Activated naive CD8-positive, alpha-beta T cell treated with anti-CD3 and anti-CD28 coated beads, Interleukin-2, amount 50 U/mL, for 24 hours (primary cell): ENCODE measurements around the gene FUCA1.
"Not testable (repeated sequence)": the region's sequence is repeated elsewhere in the genome, so short reads cannot be mapped to it uniquely, and the experiment has no call there.

ENCODE experiments used
- ATAC-seq: fragments of 150-1000 bp; cut with Tn5 transposase; one replicate; pipeline ENCODE4 v1.10.0; 2021
- DNase-seq: peaks from one replicate; pipeline ENCODE4 v3.0.0; 2021
- H3K27ac Mint-ChIP-seq: one replicate; pipeline ENCODE4 v1.8.0; 2021; ENCODE audit warnings: mild to moderate bottlenecking, mixed read lengths
- H3K27me3 Mint-ChIP-seq: one replicate; pipeline ENCODE4 v1.8.0; 2021; ENCODE audit warnings: mixed read lengths
- H3K36me3 Mint-ChIP-seq: one replicate; pipeline ENCODE4 v1.8.0; 2021; ENCODE audit warnings: low read depth, mixed read lengths
- H3K4me1 Mint-ChIP-seq: one replicate; pipeline ENCODE4 v1.8.0; 2021; ENCODE audit warnings: mixed read lengths
- H3K4me3 Mint-ChIP-seq: one replicate; pipeline ENCODE4 v1.8.0; 2021; ENCODE audit warnings: mild to moderate bottlenecking, moderate library complexity, mixed read lengths
- H3K9me3 Mint-ChIP-seq: one replicate; pipeline ENCODE4 v1.8.0; 2021; ENCODE audit warnings: mixed read lengths

FUCA1 gene

GRCh38 chr1:23837908-23838307, 30.2 kb downstream of the FUCA1 start:
- no peak for DNase-seq
- Mint-ChIP-seq H3K27ac (no peak overlapping the region), H3K36me3 (no peaks in the 10 kb centered on the region), H3K4me3 (peak overlapping the region; percentile 54), H3K27me3 (peaks cover 4% of the 10 kb centered on the region), H3K9me3 (no peaks in the 10 kb centered on the region), H3K4me1 (peaks cover 15% of the 10 kb centered on the region)
- ATAC-seq, result no peak

DNA sequence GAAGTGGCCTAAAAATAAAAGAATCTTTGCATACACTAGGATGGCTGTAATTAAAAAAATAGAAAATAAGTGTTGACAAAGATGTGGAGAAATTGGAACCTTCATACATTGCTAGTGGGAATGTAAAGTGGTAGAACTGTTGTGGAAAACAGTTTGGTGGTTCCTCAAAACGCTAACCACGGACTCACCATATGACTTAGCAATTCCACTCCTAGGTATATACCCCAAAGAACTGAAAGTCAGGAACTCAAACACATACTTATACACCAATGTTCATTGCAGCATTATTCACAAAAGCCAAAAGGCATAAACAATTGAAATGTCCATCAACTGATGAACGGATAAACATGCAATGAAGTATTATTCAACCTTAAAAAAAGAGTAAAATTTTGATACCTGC, 32.1 kb downstream of the FUCA1 start:
- Mint-ChIP-seq H3K9me3 (no peaks in the 10 kb centered on the region), H3K36me3 (no peaks in the 10 kb centered on the region), H3K4me1 (peaks cover 15% of the 10 kb centered on the region), H3K27ac (no peak overlapping the region), H3K4me3 (no peak overlapping the region), H3K27me3 (peaks cover 4% of the 10 kb centered on the region)
- DNase-seq (no peak), ATAC-seq (peak; percentile 41)

GRCh38 chr1:23834156-23834555, 33.9 kb downstream of the FUCA1 start:
- H3K9me3 Mint-ChIP-seq, H3K4me3 Mint-ChIP-seq, H3K36me3 Mint-ChIP-seq, ATAC-seq, H3K27me3 Mint-ChIP-seq, H3K27ac Mint-ChIP-seq, DNase-seq: not testable (repeated sequence)
- peaks cover 22% of the 10 kb centered on the region for H3K4me1 Mint-ChIP-seq

DNA sequence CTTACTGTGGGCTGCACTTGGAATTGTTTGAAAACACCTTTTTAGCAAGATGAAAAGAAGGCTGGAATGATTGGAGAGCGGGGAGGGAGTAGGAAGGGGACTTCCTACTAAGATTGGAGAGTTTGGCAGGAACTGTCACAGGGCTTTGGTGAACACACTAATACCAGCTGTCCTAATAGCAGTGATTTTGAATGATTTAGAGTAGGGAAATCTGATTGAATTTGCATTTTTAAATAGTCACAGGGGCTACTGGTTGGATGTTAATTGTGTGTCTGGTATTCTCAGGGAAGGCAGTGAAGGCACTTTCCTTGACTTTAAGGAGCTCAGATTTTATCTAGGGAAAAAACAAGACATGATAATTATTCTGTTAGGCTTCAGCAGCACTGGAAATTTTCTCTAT, 40.4 kb downstream of the FUCA1 start:
- H3K27ac Mint-ChIP-seq, result no peak overlapping the region
- no peak for ATAC-seq

DNA sequence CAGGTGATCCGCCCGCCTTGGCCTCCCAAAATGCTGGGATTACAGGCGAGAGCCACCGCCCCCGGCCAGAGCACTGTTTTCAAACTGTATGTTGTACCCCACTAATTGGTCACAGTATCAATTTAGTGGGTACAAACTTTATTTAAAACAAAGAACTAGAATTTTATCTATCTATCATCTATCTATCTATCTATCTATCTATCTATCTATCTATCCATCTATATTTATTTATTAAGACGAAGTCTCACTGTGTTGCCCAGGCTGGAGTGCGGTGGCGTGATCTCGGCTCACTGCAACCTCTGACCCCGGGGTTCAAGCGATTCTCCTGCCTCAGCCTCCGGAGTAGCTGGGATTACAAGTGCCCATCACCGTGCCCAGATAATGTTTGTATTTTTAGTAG, 41.5 kb downstream of the FUCA1 start:
- H3K9me3 Mint-ChIP-seq, H3K27ac Mint-ChIP-seq, H3K27me3 Mint-ChIP-seq, H3K4me3 Mint-ChIP-seq, DNase-seq, H3K36me3 Mint-ChIP-seq, ATAC-seq: not testable (repeated sequence)
- peaks cover 29% of the 10 kb centered on the region for H3K4me1 Mint-ChIP-seq

More for the DNA sequence above, 40.4 kb downstream of the FUCA1 start:
- H3K4me3 Mint-ChIP-seq, result no peak overlapping the region
- no peaks in the 10 kb centered on the region for H3K27me3 Mint-ChIP-seq
- no peak for DNase-seq
- peaks cover 29% of the 10 kb centered on the region for H3K4me1 Mint-ChIP-seq
- no peaks in the 10 kb centered on the region for H3K36me3 Mint-ChIP-seq
- H3K9me3 Mint-ChIP-seq, result no peaks in the 10 kb centered on the region

DNA sequence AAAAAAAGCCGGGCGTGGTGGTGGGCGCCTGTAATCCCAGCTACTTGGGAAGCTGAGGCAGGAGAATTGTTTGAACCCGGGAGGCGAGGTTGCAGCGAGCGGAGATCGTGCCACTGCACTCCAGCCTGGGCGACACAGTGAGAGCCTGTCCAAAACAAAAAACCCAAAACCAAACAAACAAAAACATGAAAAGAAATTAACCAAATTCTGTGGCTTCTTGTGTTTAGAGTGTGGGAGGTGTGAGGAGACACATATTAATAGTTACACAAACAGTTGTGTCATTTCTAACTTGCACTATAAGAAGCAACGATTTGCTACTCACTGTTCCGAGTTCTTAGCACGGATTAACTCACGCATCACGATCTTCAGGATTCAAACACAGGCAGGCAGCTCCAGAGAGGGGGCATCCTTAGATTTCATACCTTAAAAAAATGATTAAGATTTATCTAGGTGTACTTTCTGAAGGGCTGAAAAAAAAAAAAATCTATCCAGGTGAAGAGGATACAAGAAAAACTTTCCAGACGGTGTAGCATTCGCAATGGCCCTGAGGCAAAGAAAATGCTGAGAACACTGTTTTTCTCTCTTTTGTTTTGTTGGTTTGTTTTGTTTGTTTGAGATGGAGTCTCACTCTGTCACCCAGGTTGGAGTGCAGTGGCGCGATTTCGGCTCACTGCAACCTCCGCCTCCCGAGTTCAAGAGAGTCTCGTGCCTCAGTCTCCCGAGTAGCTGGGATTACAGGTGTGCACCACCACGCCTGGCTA, 42.1 kb downstream of the FUCA1 start:
- Mint-ChIP-seq H3K36me3 (no peaks in the 10 kb centered on the region), H3K4me1 (peaks cover 29% of the 10 kb centered on the region), H3K27me3 (no peaks in the 10 kb centered on the region), H3K9me3 (no peaks in the 10 kb centered on the region), H3K4me3 (peak overlapping the region; percentile 94), H3K27ac (peak overlapping the region; percentile 93)
- DNase-seq, result no peak
- ATAC-seq, result no peak

DNA sequence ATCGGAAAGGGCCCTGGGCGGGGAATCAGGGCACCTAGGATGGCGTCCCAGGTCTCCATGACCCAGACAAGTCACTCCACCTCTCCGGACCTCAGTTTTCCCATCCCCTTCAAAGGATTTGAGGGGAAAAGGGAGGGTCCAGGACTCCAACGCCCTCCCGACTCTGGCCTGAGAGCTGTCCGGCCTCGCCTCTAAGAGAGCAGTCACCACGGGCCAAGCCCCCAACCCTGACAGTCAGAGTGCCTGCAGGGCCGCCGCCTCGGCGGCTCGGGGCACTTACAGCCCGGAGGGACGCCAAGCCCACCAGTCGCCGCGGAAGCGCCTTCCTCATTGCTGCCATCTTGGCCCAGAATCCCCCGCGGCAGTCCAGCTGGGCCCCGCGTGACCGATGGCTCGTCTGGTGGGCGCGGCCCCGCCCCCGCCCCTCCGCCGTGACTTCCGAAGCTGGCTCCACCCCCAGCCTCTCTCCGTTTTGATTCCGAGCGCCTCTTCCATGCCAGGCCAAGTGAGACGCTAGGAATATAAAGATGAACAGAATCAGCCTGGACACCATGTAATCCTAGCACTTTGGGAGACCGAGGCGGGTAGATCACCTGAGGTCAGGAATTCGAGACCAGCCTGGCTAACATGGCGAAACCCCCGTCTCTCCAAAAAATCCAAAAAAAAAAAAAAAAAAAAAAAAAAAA, 42.9 kb downstream of the FUCA1 start, which contains the start of gene HMGCL:
Gene HMGCL (minus strand): TSS at position 354 of the 686 bp plus-strand sequence. CDS start 14 bp downstream, at position 340.
- peak; percentile 92 for DNase-seq
- H3K27me3 Mint-ChIP-seq, result no peaks in the 10 kb centered on the region
- peaks cover 3% of the 10 kb centered on the region for H3K36me3 Mint-ChIP-seq
- H3K9me3 Mint-ChIP-seq, result no peaks in the 10 kb centered on the region
- peak; percentile 96 for ATAC-seq
- peaks cover 26% of the 10 kb centered on the region for H3K4me1 Mint-ChIP-seq
- H3K4me3 Mint-ChIP-seq, result peak within 1 kb of the TSS; percentile 94
- peak within 1 kb of the TSS; percentile 93 for H3K27ac Mint-ChIP-seq

DNA sequence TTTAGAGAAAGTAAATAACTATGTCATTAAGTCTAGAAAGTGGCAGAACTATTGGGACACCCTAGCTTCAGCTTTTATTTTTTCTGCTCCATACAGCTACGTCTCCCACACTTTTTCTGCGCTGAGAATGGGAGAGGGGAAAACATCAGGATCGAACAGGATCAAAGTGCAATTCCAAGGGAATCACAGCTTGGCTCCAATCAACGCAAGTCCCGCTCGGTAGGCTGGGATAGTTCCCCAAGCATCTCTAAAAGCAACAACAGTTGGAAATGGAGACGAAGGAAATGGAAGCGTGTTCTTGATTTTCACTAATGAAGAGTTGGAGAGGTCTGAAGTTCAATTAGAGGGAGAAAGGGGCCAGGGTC, 43.4 kb downstream of the FUCA1 start:
- Mint-ChIP-seq H3K4me3 (peak overlapping the region; percentile 94), H3K9me3 (no peaks in the 10 kb centered on the region), H3K27ac (peak overlapping the region; percentile 93), H3K36me3 (peaks cover 3% of the 10 kb centered on the region), H3K4me1 (peaks cover 23% of the 10 kb centered on the region), H3K27me3 (no peaks in the 10 kb centered on the region)
- DNase-seq, result no peak
- no peak for ATAC-seq

DNA sequence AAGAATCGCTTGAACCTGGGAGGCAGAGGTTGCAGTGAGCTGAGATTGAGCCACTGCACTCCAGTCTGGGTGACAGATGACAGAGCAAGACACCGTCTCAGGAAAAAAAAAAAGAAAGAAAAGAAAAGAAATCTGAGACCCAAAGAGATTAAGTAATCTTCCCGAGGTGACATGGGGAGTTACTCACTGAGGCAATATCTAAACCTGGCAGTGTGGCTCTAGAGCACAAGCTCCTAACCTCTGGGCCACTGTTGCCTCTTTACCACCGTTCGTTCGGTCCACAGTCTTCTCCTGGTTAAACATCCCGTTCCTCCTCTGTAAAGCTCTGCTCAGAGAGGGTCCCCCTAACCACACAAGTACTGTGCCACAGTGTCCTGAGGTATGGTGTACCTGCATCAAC, 44.3 kb downstream of the FUCA1 start:
- Mint-ChIP-seq H3K4me3 (peak overlapping the region; percentile 94), H3K36me3 (peaks cover 3% of the 10 kb centered on the region), H3K27ac (peak overlapping the region; percentile 49), H3K27me3 (no peaks in the 10 kb centered on the region), H3K9me3 (no peaks in the 10 kb centered on the region), H3K4me1 (peaks cover 23% of the 10 kb centered on the region)
- DNase-seq (no peak), ATAC-seq (no peak)

DNA sequence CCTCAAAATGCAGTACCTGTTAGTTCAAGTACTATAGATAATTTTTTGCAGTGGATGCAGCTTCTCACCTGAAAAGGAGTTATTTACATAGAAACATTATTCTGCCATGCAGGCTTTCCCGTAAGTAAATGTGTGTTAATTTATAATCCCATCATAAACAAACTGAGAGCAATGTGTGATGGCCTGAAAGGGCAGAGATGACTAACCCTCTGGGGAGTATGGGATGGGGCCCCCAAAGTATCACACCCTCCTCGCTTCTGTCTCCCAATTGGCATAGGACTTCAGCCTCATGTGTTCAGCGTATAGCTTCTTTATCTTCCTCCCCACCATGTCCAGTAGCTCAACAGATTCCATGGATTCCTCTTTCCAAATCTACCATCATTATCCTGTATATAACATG, 50.5 kb downstream of the FUCA1 start:
- Mint-ChIP-seq H3K27ac (no peak overlapping the region), H3K36me3 (peaks cover 7% of the 10 kb centered on the region), H3K4me1 (no peaks in the 10 kb centered on the region), H3K4me3 (no peak overlapping the region), H3K27me3 (no peaks in the 10 kb centered on the region), H3K9me3 (no peaks in the 10 kb centered on the region)
- DNase-seq, result no peak
- ATAC-seq, result no peak

GRCh38 chr1:23816906-23817305, 51.2 kb downstream of the FUCA1 start:
- no peaks in the 10 kb centered on the region for H3K4me1 Mint-ChIP-seq
- no peak for ATAC-seq
- DNase-seq, result no peak
- no peak overlapping the region for H3K27ac Mint-ChIP-seq
- no peaks in the 10 kb centered on the region for H3K9me3 Mint-ChIP-seq
- no peaks in the 10 kb centered on the region for H3K27me3 Mint-ChIP-seq
- H3K36me3 Mint-ChIP-seq, result peaks cover 9% of the 10 kb centered on the region
- no peak overlapping the region for H3K4me3 Mint-ChIP-seq

- Mint-ChIP-seq H3K27ac (no peak overlapping the region), H3K36me3 (peaks cover 12% of the 10 kb centered on the region)
- DNase-seq, result no peak
Measured at GRCh38 chr1:23816361-23816760, 51.7 kb downstream of the FUCA1 start.

GRCh38 chr1:23814016-23814415, 54.1 kb downstream of the FUCA1 start:
- peaks cover 9% of the 10 kb centered on the region for H3K4me1 Mint-ChIP-seq
- H3K9me3 Mint-ChIP-seq, result no peaks in the 10 kb centered on the region
- DNase-seq (no peak), ATAC-seq (no peak)
- no peaks in the 10 kb centered on the region for H3K27me3 Mint-ChIP-seq
- H3K36me3 Mint-ChIP-seq, result peaks cover 8% of the 10 kb centered on the region
- H3K4me3 Mint-ChIP-seq, result no peak overlapping the region
- H3K27ac Mint-ChIP-seq, result no peak overlapping the region

More at GRCh38 chr1:23816361-23816760, 51.7 kb downstream of the FUCA1 start:
- Mint-ChIP-seq H3K4me1 (no peaks in the 10 kb centered on the region), H3K4me3 (no peak overlapping the region), H3K27me3 (no peaks in the 10 kb centered on the region), H3K9me3 (no peaks in the 10 kb centered on the region)
- ATAC-seq, result no peak

DNA sequence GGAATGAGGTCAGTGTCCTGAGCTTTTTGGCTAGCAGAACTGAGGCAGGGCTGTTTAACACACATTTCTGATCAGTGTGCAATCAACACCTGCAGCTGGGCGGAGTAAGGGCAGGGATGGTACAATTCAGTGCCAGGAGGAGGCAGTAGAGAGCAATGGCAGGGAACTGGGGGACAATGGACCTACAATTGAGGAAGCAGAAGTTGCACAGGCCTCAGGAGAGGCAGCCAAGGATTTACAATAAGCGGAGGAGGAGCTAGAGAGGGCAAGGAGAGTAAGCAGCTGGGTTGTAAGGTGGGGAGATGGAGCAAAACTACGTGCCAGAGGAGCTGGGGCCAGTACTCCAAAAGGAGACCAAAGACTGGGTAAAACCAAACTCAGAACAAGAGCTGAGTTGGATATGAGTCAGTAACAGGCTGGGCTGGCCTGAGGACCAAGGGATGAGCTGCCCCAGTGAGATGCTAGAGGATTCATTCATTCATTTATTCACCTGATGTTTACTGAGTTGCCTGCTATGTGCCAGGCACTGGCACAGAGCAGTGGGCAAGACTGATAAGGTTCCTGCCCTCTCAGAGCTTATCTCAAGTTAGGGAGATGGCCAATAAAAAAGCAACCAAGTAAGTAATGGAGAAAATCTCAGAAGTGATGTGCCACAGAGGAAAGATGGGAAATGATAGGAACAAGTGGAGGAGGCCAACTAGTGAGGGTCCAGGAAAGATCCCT, 57.1 kb downstream of the FUCA1 start:
- Mint-ChIP-seq H3K27me3 (no peaks in the 10 kb centered on the region), H3K4me3 (no peak overlapping the region), H3K9me3 (no peaks in the 10 kb centered on the region), H3K27ac (peak overlapping the region; percentile 0), H3K4me1 (peaks cover 9% of the 10 kb centered on the region), H3K36me3 (peaks cover 4% of the 10 kb centered on the region)
- DNase-seq (peak; percentile 59), ATAC-seq (peak; percentile 63)

- Mint-ChIP-seq H3K36me3 (peaks cover 4% of the 10 kb centered on the region), H3K4me1 (peaks cover 9% of the 10 kb centered on the region), H3K27me3 (no peaks in the 10 kb centered on the region), H3K9me3 (no peaks in the 10 kb centered on the region), H3K27ac (no peak overlapping the region), H3K4me3 (no peak overlapping the region)
- DNase-seq, result peak; percentile 84
- peak; percentile 93 for ATAC-seq
Measured at GRCh38 chr1:23809751-23810171, 58.3 kb downstream of the FUCA1 start.
